DMS 273 (cell line): ENCODE results near the gene EZH2.
A peak's percentile ranks its signal among the peaks of the same experiment; 100 is the strongest.

Experiments
- DNase-seq: peaks from one replicate; lab custom pipeline; 2025; ENCODE audit not compliant: unreplicated experiment; lab: John Stamatoyannopoulos, UW

EZH2 gene

GRCh38 chr7:148901178-148901577, 17.1 kb upstream of the EZH2 start:
- no peak for DNase-seq

GRCh38 chr7:148898845-148899484, 14.9 kb upstream of the EZH2 start:
- DNase-seq = no peak

GRCh38 chr7:148894591-148894990, 10.5 kb upstream of the EZH2 start:
- DNase-seq = no peak

- no peak for DNase-seq
Observed at GRCh38 chr7:148893071-148893470, 9.0 kb upstream of the EZH2 start.

- DNase-seq = no peak
Observed at GRCh38 chr7:148888300-148888699, 4.2 kb upstream of the EZH2 start.

GRCh38 chr7:148886844-148887243, 2.8 kb upstream of the EZH2 start:
- no peak for DNase-seq

- DNase-seq = peak; percentile 99
Observed at GRCh38 chr7:148884299-148885022, 370 bp upstream of the EZH2 start.

- peak; percentile 80 for DNase-seq
Observed at GRCh38 chr7:148883266-148884048, 634 bp downstream of the EZH2 start.

- peak; percentile 79 for DNase-seq
Observed at GRCh38 chr7:148882841-148883265, 1.2 kb downstream of the EZH2 start.

- DNase-seq = no peak
Observed at GRCh38 chr7:148882192-148882591, 1.9 kb downstream of the EZH2 start.

- no peak for DNase-seq
Observed at GRCh38 chr7:148878317-148878716, 5.8 kb downstream of the EZH2 start.

- no peak for DNase-seq
Observed at GRCh38 chr7:148877517-148877916, 6.6 kb downstream of the EZH2 start.

GRCh38 chr7:148872188-148872587, 11.9 kb downstream of the EZH2 start:
- DNase-seq = no peak

GRCh38 chr7:148871551-148871950, 12.5 kb downstream of the EZH2 start:
- no peak for DNase-seq

GRCh38 chr7:148871030-148871429, 13.1 kb downstream of the EZH2 start:
- DNase-seq = no peak

GRCh38 chr7:148868378-148868674, 15.8 kb downstream of the EZH2 start:
- DNase-seq = no peak

GRCh38 chr7:148867596-148868377, 16.3 kb downstream of the EZH2 start:
- DNase-seq = no peak

- DNase-seq = no peak
Observed at GRCh38 chr7:148866362-148866761, 17.7 kb downstream of the EZH2 start.

GRCh38 chr7:148865283-148865682, 18.8 kb downstream of the EZH2 start:
- no peak for DNase-seq

- no peak for DNase-seq
Observed at GRCh38 chr7:148863324-148863723, 20.8 kb downstream of the EZH2 start.

GRCh38 chr7:148862481-148862880, 21.6 kb downstream of the EZH2 start:
- no peak for DNase-seq
